Coronary artery (tissue), 2 donors: Measurements from ENCODE around the gene TRAF3.

Experiments used
- DNase-seq: peaks from one replicate; pipeline ENCODE4 v3.0.0-alpha.2; 2017; ENCODE audit warnings: low spot score
- H3K27ac ChIP-seq, 2 donors: fragments of 200-600 bp; sonication (generic); one replicate each; pipeline ENCODE4 v1.5.1; 2016 to 2019
- H3K4me3 ChIP-seq: fragments of 200-600 bp; sonication (generic); 2 replicates; pipeline ENCODE4 v1.5.1; 2016; ENCODE audit warnings: mild to moderate bottlenecking, moderate library complexity
- TF ChIP-seq, protein P1 (sequence below): fragments of 200-600 bp; sonication (generic); IDR thresholded peaks from one replicate; pipeline ENCODE4 v1.5.1; 2019; ENCODE audit warnings: antibody characterized with exemption

The TRAF3 gene

DNA sequence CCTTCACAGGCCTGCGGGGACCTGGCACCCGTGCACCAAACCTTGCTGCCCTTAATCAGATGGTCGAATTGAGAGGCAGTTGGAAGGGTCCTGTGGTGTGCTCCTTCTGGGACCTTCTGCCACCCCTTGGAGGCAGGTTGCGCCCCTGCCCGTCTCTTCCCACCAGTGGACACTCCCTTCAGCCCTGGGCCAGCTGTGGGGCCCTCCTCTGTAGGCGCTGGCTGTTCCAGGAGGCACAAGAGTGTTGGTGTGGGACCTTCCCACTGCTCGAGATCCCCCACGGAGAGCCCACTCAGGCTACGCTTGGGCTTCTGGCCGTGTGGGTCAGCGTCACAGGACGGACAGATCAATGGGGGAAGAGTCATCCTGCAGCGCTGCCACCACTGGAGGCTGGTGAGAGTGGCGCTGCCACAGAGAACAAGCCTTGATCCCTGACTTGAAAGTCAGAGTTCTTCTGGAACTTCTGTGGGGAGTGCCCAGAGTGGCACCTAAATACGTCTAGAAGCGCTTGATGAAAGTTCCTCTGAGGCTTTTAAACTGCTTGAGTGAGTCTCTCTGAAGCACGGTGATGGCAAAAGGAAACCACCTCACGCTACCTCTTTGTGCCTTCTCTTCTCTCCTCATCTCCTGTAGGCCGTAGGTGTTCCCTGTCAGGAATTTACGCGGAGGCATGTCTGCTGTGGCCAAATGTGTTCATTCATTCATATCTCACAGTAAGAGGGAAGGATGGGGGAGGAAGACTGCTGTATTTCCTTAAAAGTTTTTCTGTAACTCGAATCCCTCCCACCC lies 48.3 kb downstream of the TRAF3 start:
- no peak for DNase-seq
- TF ChIP-seq, protein P1, sequence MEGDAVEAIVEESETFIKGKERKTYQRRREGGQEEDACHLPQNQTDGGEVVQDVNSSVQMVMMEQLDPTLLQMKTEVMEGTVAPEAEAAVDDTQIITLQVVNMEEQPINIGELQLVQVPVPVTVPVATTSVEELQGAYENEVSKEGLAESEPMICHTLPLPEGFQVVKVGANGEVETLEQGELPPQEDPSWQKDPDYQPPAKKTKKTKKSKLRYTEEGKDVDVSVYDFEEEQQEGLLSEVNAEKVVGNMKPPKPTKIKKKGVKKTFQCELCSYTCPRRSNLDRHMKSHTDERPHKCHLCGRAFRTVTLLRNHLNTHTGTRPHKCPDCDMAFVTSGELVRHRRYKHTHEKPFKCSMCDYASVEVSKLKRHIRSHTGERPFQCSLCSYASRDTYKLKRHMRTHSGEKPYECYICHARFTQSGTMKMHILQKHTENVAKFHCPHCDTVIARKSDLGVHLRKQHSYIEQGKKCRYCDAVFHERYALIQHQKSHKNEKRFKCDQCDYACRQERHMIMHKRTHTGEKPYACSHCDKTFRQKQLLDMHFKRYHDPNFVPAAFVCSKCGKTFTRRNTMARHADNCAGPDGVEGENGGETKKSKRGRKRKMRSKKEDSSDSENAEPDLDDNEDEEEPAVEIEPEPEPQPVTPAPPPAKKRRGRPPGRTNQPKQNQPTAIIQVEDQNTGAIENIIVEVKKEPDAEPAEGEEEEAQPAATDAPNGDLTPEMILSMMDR: no peak
- Histone ChIP-seq H3K4me3 (no peak overlapping the region), H3K27ac (no peak overlapping the region)

DNA sequence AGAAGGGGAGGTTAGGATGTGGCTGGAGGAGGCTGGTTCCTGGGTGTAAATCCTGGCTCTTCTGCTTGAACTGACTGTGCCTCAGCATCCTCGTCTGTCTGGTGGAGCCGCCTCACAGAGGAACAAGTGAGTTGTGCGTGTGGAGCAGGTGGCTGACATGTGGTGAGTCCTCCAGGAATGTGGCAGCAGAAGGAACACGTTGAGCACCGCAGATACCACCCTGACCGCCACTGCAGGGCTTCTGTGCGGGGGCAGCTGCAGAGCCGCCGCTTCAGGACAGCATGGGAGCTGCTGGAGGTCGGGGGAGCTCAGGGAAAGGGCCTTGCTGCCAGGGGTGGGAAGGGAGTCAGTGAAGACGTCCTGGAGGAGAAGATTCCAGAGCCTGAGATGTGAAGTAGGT lies 48.9 kb downstream of the TRAF3 start:
- DNase-seq: no peak
- H3K27ac ChIP-seq: no peak overlapping the region
- TF ChIP-seq, protein P1: no peak

DNA sequence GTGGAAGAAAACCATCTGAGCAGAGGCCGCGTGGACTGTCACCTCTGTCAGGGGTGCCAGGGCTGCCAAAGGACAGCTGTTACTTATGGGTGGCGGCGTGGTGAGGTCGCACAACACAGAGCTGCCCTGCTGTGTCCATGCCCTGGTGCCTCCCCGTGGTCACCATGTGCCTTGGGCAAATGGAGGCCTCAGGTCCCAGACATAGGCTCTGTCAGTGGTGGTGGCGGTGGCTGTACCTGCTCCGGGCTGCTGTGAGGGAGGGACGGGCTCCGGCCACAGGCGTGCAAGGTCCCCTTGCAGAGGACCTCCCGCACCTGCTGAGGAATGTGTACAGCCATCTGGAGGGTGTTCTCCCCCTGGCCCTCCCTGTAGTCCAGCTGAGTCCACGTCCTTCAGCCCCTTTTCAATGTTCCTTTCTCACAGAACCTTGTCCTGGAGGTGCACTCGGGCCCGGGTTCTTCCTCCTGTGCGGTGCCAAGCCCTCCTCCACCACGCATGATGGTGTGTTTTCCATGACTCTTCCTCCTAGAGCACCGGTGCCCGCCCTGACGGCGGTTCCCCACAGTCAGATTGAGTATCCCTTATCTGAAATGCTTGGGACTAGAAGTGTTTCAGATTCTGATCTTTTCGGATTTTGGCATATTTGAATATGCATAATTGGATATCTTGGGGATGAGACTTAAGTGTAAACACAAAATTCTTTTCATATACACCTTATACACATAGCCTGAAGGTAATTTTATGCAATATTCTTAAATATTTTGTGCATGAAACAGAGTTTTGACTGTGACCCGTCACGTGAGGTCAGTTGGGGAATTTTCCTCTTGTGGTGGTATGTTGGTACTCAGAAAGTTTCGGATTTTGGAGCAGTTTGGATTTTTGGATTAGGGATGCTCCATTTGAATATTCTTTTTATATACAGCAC lies 49.8 kb downstream of the TRAF3 start:
- TF ChIP-seq, protein P1: no peak
- Histone ChIP-seq H3K4me3 (no peak overlapping the region), H3K27ac (no peak overlapping the region)
- DNase-seq: no peak

More for the DNA sequence above, 48.9 kb downstream of the TRAF3 start:
- no peak overlapping the region for H3K4me3 ChIP-seq

DNA sequence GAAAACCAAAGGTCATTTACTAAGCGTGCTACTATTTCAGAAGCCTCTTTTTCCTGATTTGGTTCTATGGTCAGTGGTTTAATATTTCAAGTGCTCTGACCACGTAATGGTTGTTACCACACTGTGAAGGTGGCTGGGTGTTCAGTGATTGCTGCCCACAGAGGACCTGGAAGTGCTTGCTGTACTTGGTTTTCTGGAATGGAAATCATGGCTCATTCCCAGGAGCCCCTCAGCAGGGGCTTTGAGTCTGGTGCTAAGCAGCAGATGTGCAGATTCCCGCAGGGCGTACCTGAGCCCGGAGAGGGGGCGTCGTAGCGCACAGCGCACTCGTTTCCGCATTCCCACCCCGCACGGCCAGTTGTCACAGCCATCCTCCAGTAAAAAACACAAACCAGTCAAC lies 50.5 kb downstream of the TRAF3 start:
- no peak for DNase-seq
- TF ChIP-seq, protein P1: no peak
- H3K27ac ChIP-seq: no peak overlapping the region
- H3K4me3 ChIP-seq: no peak overlapping the region

DNA sequence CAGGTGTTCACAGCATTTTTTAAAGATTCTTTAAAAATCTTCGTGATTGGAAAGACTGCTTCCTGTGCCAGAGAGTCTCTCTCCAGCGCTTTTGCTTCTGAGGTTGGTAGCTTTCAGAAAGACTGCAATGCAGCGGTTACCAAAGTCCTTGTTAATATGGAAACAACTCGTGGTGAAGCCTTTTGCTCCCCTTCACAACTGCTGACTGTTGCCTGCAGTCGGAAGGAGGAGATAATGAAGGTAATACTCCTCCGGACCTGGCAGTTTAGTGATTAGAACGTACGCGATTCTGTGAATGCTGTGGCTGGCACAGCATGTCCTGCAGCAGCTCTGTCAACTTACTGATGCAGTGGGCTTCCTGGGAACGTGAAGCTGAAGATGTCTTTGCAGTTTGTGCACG lies 50.9 kb downstream of the TRAF3 start:
- Histone ChIP-seq H3K4me3 (no peak overlapping the region), H3K27ac (no peak overlapping the region)
- TF ChIP-seq, protein P1: no peak
- DNase-seq: no peak

DNA sequence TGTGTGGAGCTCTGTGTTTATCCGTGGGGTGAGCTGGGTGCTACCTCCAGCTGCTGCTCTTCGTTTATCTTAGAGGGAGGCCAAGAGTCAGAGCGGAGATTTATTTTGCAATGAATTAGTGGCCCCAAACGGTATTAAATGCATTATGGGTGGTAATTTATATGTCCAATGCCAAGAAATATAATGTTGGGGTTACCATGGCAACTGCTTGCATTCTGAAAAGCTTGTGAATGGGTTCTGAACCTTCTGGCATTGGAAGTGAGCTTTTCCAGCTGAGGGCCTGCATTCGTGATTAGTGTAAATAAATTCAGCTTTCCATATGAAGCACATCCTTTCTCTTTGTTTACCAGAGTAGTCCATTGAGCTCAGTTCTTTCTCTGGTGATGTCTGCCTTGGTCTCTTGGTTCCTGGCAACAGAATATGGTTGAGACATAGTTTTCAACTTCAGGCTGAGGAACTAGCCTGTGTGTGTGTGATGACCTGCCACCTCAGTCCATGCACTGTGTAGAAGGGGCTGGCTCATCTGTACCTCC lies 51.8 kb downstream of the TRAF3 start:
- TF ChIP-seq, protein P1: no peak
- no peak for DNase-seq
- H3K4me3 ChIP-seq: no peak overlapping the region
- H3K27ac ChIP-seq: no peak overlapping the region
